Measurements from ENCODE around the gene ADO.

The ADO gene

DNA sequence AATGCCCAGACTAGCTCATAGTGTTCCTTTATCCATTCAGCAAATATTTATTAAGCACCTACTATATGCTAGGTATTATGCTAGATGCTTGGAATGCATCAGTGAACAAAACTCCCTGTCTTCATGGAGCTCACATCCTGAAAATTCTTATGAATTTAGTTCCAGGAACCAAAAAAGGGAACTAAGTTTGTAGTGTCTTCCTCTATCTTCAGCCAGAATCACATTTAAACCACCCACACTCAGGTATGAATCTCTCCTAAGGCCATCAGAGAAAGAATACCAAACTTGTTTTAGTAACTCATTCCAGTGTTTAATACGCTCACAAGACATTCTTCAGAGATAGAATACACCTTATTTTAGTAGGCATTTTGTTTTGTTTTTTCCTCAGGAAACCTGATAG, 21.8 kb downstream of the ADO start:
- no peak overlapping the region for H3K4me2 ChIP-seq (ENCODE audit: low read length)
- H3K27me3 ChIP-seq (ENCODE audit: control insufficient read depth, insufficient read depth, low read length): peaks cover 10% of the 10 kb centered on the region
- no peaks in the 10 kb centered on the region for H3K9me3 ChIP-seq (replicated peaks; ENCODE audit: low read length)
- no peaks in the 10 kb centered on the region for H3K36me3 ChIP-seq (ENCODE audit: insufficient read depth, low read length)
- no peaks in the 10 kb centered on the region for H3K4me1 ChIP-seq (ENCODE audit: control insufficient read depth, insufficient read depth, low read length)
- H3K9ac ChIP-seq (ENCODE audit: low read depth, low read length): no peak overlapping the region
- H3K4me3 ChIP-seq (ENCODE audit: low read length): no peak overlapping the region

DNA sequence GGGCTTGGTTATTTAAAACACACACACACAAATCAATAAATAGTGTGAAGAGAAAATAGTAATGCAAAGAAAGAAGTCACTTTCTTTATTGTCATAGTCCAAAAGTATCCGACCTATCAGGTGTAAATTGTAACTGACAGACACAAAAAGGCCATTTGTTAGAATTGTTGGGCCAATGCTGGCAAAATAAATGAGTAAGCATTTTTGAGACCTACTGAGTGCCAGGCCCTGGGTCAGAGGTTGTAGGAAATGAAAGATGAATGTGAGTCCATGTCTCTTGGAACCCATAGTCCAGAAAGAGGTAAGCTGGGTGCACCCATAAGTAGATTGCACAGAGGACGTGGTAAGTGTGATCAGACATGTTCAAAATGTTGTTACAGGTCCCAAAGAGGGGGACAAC, 25.1 kb downstream of the ADO start:
- H3K4me3 ChIP-seq (ENCODE audit: low read length): no peak overlapping the region
- H3K9ac ChIP-seq (ENCODE audit: low read depth, low read length): no peak overlapping the region
- H3K4me2 ChIP-seq (ENCODE audit: low read length): no peak overlapping the region
- H3K36me3 ChIP-seq (ENCODE audit: insufficient read depth, low read length): no peaks in the 10 kb centered on the region
- H3K27me3 ChIP-seq (ENCODE audit: control insufficient read depth, insufficient read depth, low read length): no peaks in the 10 kb centered on the region
- no peaks in the 10 kb centered on the region for H3K9me3 ChIP-seq (replicated peaks; ENCODE audit: low read length)
- H3K4me1 ChIP-seq (ENCODE audit: control insufficient read depth, insufficient read depth, low read length): peaks cover 3% of the 10 kb centered on the region

GRCh38 chr10:62830679-62831078, 26.2 kb downstream of the ADO start:
- Histone ChIP-seq H3K4me1 (ENCODE audit: control insufficient read depth, insufficient read depth, low read length) (peaks cover 3% of the 10 kb centered on the region), H3K4me3 (ENCODE audit: low read length) (no peak overlapping the region), H3K9me3 (replicated peaks; ENCODE audit: low read length) (no peaks in the 10 kb centered on the region), H3K27me3 (ENCODE audit: control insufficient read depth, insufficient read depth, low read length) (no peaks in the 10 kb centered on the region), H3K36me3 (ENCODE audit: insufficient read depth, low read length) (no peaks in the 10 kb centered on the region), H3K4me2 (ENCODE audit: low read length) (no peak overlapping the region), H3K9ac (ENCODE audit: low read depth, low read length) (no peak overlapping the region)

GRCh38 chr10:62831346-62831745, 26.8 kb downstream of the ADO start:
- H3K4me2 ChIP-seq (ENCODE audit: low read length): no peak overlapping the region
- H3K36me3 ChIP-seq (ENCODE audit: insufficient read depth, low read length): no peaks in the 10 kb centered on the region
- H3K4me1 ChIP-seq (ENCODE audit: control insufficient read depth, insufficient read depth, low read length): peaks cover 3% of the 10 kb centered on the region
- H3K27me3 ChIP-seq (ENCODE audit: control insufficient read depth, insufficient read depth, low read length): no peaks in the 10 kb centered on the region
- H3K4me3 ChIP-seq (ENCODE audit: low read length): no peak overlapping the region
- H3K9me3 ChIP-seq (replicated peaks; ENCODE audit: low read length): no peaks in the 10 kb centered on the region
- no peak overlapping the region for H3K9ac ChIP-seq (ENCODE audit: low read depth, low read length)

- H3K4me1 ChIP-seq (ENCODE audit: control insufficient read depth, insufficient read depth, low read length): no peaks in the 10 kb centered on the region
- no peak overlapping the region for H3K4me3 ChIP-seq (ENCODE audit: low read length)
- no peak overlapping the region for H3K4me2 ChIP-seq (ENCODE audit: low read length)
- H3K9me3 ChIP-seq (replicated peaks; ENCODE audit: low read length): no peaks in the 10 kb centered on the region
- H3K27me3 ChIP-seq (ENCODE audit: control insufficient read depth, insufficient read depth, low read length): peaks cover 14% of the 10 kb centered on the region
- no peaks in the 10 kb centered on the region for H3K36me3 ChIP-seq (ENCODE audit: insufficient read depth, low read length)
- no peak overlapping the region for H3K9ac ChIP-seq (ENCODE audit: low read depth, low read length)
These were observed 35.1 kb downstream of the ADO start for GRCh38 chr10:62839590-62839989.

- Histone ChIP-seq H3K4me3 (ENCODE audit: low read length) (no peak overlapping the region), H3K27me3 (ENCODE audit: control insufficient read depth, insufficient read depth, low read length) (peaks cover 14% of the 10 kb centered on the region), H3K4me2 (ENCODE audit: low read length) (no peak overlapping the region), H3K9me3 (replicated peaks; ENCODE audit: low read length) (no peaks in the 10 kb centered on the region), H3K9ac (ENCODE audit: low read depth, low read length) (no peak overlapping the region), H3K4me1 (ENCODE audit: control insufficient read depth, insufficient read depth, low read length) (no peaks in the 10 kb centered on the region), H3K36me3 (ENCODE audit: insufficient read depth, low read length) (no peaks in the 10 kb centered on the region)
These were observed 38.5 kb downstream of the ADO start for GRCh38 chr10:62842983-62843382.

- no peak overlapping the region for H3K9ac ChIP-seq (ENCODE audit: low read depth, low read length)
- H3K4me3 ChIP-seq (ENCODE audit: low read length): no peak overlapping the region
- H3K4me1 ChIP-seq (ENCODE audit: control insufficient read depth, insufficient read depth, low read length): no peaks in the 10 kb centered on the region
These were observed 39.1 kb downstream of the ADO start for GRCh38 chr10:62843600-62843999.

DNA sequence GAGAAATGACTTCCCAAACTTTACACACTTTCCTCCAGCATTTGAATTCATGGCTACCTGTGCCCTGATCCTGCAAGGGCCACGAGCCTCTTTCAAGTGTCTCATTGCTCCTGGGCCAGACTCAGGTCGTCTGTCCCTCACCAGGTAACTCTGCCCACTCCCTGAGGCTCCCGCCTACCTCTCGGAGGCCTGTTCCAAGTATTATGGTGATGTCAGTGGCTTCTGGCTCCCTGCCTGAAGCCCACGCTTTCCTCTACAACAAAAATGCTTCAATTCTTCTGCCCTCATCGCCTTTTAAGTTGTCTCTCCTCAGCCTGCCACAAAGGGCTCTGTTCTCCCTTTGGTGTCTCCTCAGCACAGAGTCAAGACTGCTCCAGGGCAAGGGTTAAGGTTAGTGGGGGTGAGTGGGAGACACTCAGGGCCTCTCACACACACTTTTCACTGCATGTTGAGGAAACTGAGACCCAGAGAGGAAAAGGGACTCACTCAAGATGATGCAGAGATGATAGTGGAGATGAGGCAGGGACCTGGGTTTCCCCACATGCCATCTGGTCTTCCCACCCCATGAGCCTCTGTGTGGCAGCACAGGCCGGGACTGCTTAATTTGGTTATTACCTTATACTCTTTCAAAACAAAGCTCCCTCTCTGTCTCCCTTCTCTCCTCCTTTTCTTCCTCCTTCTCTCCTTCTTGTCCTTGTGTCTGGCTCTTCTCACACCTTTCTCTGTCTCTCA, 39.9 kb downstream of the ADO start:
- Histone ChIP-seq H3K9ac (ENCODE audit: low read depth, low read length) (no peak overlapping the region), H3K4me3 (ENCODE audit: low read length) (no peak overlapping the region), H3K4me2 (ENCODE audit: low read length) (no peak overlapping the region), H3K36me3 (ENCODE audit: insufficient read depth, low read length) (no peaks in the 10 kb centered on the region), H3K9me3 (replicated peaks; ENCODE audit: low read length) (no peaks in the 10 kb centered on the region), H3K27me3 (ENCODE audit: control insufficient read depth, insufficient read depth, low read length) (peaks cover 17% of the 10 kb centered on the region), H3K4me1 (ENCODE audit: control insufficient read depth, insufficient read depth, low read length) (no peaks in the 10 kb centered on the region)

More at GRCh38 chr10:62843600-62843999, 39.1 kb downstream of the ADO start:
- Histone ChIP-seq H3K27me3 (ENCODE audit: control insufficient read depth, insufficient read depth, low read length) (peaks cover 14% of the 10 kb centered on the region), H3K9me3 (replicated peaks; ENCODE audit: low read length) (no peaks in the 10 kb centered on the region), H3K4me2 (ENCODE audit: low read length) (no peak overlapping the region), H3K36me3 (ENCODE audit: insufficient read depth, low read length) (no peaks in the 10 kb centered on the region)

GRCh38 chr10:62847433-62847832, 42.9 kb downstream of the ADO start:
- no peak overlapping the region for H3K4me2 ChIP-seq (ENCODE audit: low read length)
- peaks cover 13% of the 10 kb centered on the region for H3K27me3 ChIP-seq (ENCODE audit: control insufficient read depth, insufficient read depth, low read length)
- no peaks in the 10 kb centered on the region for H3K36me3 ChIP-seq (ENCODE audit: insufficient read depth, low read length)
- no peak overlapping the region for H3K9ac ChIP-seq (ENCODE audit: low read depth, low read length)
- H3K9me3 ChIP-seq (replicated peaks; ENCODE audit: low read length): no peaks in the 10 kb centered on the region
- no peak overlapping the region for H3K4me3 ChIP-seq (ENCODE audit: low read length)
- no peaks in the 10 kb centered on the region for H3K4me1 ChIP-seq (ENCODE audit: control insufficient read depth, insufficient read depth, low read length)

DNA sequence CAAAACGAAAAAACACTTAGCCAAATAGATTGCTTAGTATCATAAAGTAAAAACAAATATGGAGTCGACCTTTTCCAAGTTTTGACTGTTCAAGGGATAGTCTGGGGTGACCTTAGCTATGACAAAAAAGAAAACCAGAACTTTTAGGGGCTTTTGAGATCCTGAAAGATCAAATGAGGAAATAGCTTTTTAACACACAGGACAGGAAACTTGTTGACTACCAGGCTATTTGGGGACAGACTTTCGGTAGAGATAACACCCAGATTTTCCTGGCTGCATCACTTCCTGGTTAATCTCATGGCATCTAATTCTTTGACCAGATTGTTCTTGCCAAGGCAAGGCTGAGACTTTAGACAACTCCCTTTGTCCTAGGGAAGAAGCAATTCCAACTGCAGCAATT, 46.1 kb downstream of the ADO start:
- Histone ChIP-seq H3K4me3 (ENCODE audit: low read length) (no peak overlapping the region), H3K9ac (ENCODE audit: low read depth, low read length) (no peak overlapping the region), H3K4me1 (ENCODE audit: control insufficient read depth, insufficient read depth, low read length) (no peaks in the 10 kb centered on the region), H3K4me2 (ENCODE audit: low read length) (no peak overlapping the region), H3K36me3 (ENCODE audit: insufficient read depth, low read length) (no peaks in the 10 kb centered on the region), H3K27me3 (ENCODE audit: control insufficient read depth, insufficient read depth, low read length) (peaks cover 3% of the 10 kb centered on the region), H3K9me3 (replicated peaks; ENCODE audit: low read length) (no peaks in the 10 kb centered on the region)

- Histone ChIP-seq H3K27me3 (ENCODE audit: control insufficient read depth, insufficient read depth, low read length) (peaks cover 3% of the 10 kb centered on the region), H3K9me3 (replicated peaks; ENCODE audit: low read length) (no peaks in the 10 kb centered on the region), H3K36me3 (ENCODE audit: insufficient read depth, low read length) (no peaks in the 10 kb centered on the region), H3K4me1 (ENCODE audit: control insufficient read depth, insufficient read depth, low read length) (no peaks in the 10 kb centered on the region), H3K4me2 (ENCODE audit: low read length) (no peak overlapping the region), H3K4me3 (ENCODE audit: low read length) (no peak overlapping the region), H3K9ac (ENCODE audit: low read depth, low read length) (no peak overlapping the region)
These were observed 46.9 kb downstream of the ADO start for GRCh38 chr10:62851442-62851841.

DNA sequence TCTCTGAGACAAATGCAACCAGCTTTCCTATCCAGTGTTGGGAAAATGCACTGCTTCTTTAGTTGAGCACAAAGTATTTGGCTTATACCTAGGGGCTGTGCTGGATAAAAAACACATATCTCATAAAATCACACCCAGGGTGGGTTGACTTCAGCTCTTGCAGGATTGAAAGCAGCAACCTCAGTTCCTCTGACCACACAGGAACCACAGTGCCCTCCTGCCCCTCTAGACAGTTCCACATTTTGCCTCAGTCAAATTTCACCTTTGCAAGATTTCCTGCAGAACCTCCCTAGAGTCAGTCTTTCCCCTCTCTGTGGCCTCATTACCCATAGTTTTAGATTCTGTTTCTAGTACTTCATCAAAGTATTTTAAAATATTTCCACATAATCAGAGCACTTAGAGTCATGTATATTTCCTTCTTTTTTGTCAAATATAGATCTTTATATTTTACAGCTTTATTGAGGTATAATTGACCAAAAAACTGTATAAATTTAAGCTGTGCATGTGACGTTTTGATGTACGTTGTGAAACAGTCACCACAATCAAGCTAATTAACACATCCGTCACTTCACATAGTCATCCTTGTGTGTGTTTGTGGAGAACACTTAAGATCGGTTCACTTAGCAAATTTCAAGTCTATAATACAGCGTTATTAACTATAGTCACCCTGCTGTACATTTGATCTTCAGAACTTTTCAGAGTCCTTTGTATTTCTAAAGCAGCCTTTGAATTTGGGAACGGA, 48.6 kb downstream of the ADO start:
- Histone ChIP-seq H3K9me3 (replicated peaks; ENCODE audit: low read length) (no peaks in the 10 kb centered on the region), H3K4me2 (ENCODE audit: low read length) (no peak overlapping the region), H3K4me3 (ENCODE audit: low read length) (no peak overlapping the region), H3K9ac (ENCODE audit: low read depth, low read length) (no peak overlapping the region), H3K27me3 (ENCODE audit: control insufficient read depth, insufficient read depth, low read length) (peaks cover 3% of the 10 kb centered on the region), H3K4me1 (ENCODE audit: control insufficient read depth, insufficient read depth, low read length) (no peaks in the 10 kb centered on the region), H3K36me3 (ENCODE audit: insufficient read depth, low read length) (no peaks in the 10 kb centered on the region)
